ENCODE measurements around the gene PARD3.

PARD3 gene

GRCh38 chr10:34413214-34413613, 401.9 kb downstream of the PARD3 start:
- no peaks in the 10 kb centered on the region for H3K36me3 ChIP-seq (ENCODE audit: insufficient read depth, low read length)
- no peaks in the 10 kb centered on the region for H3K9me3 ChIP-seq (ENCODE audit: insufficient read depth, low read depth, low read length)
- TF ChIP-seq EZH2phosphoT487 (IDR thresholded peaks at IDR 0.05; ENCODE audit: borderline replicate concordance) (no peak), CTCF (conservative IDR thresholded peaks at IDR 0.05; ENCODE audit: low read length) (no peak)
- H3K4me3 ChIP-seq (ENCODE audit: low read length, poor library complexity, severe bottlenecking): no peak overlapping the region
- no peak overlapping the region for H2AFZ ChIP-seq (ENCODE audit: low read length)
- no peaks in the 10 kb centered on the region for H3K79me2 ChIP-seq (ENCODE audit: insufficient read depth, low read length)
- no peaks in the 10 kb centered on the region for H3K27me3 ChIP-seq (ENCODE audit: insufficient read depth, low read length, poor library complexity, severe bottlenecking)
- H3K4me1 ChIP-seq (ENCODE audit: insufficient read depth, low read length, poor library complexity, severe bottlenecking): no peaks in the 10 kb centered on the region
- no peaks in the 10 kb centered on the region for H3F3A ChIP-seq (ENCODE audit: low read depth)
- no peaks in the 10 kb centered on the region for H4K20me1 ChIP-seq (ENCODE audit: insufficient read depth, low read length, poor library complexity, severe bottlenecking)
- no peak overlapping the region for H3K4me2 ChIP-seq (ENCODE audit: low read depth, low read length, poor library complexity, severe bottlenecking)
- no peak overlapping the region for H3K9ac ChIP-seq (ENCODE audit: low read depth, low read length, poor library complexity, severe bottlenecking)
- no peaks in the 10 kb centered on the region for H3K9me2 ChIP-seq (replicated peaks; ENCODE audit: low read depth, low read length)

- peaks cover 14% of the 10 kb centered on the region for H3K4me1 ChIP-seq (ENCODE audit: insufficient read depth, low read length, poor library complexity, severe bottlenecking)
- H3K27me3 ChIP-seq (ENCODE audit: insufficient read depth, low read length, poor library complexity, severe bottlenecking): no peaks in the 10 kb centered on the region
- H4K20me1 ChIP-seq (ENCODE audit: insufficient read depth, low read length, poor library complexity, severe bottlenecking): no peaks in the 10 kb centered on the region
- H3K4me3 ChIP-seq (ENCODE audit: low read length, poor library complexity, severe bottlenecking): no peak overlapping the region
- H3F3A ChIP-seq (ENCODE audit: low read depth): no peaks in the 10 kb centered on the region
- no peak overlapping the region for H3K9ac ChIP-seq (ENCODE audit: low read depth, low read length, poor library complexity, severe bottlenecking)
- H2AFZ ChIP-seq (ENCODE audit: low read length): no peak overlapping the region
- H3K9me3 ChIP-seq (ENCODE audit: insufficient read depth, low read depth, low read length): no peaks in the 10 kb centered on the region
- no peaks in the 10 kb centered on the region for H3K79me2 ChIP-seq (ENCODE audit: insufficient read depth, low read length)
- no peaks in the 10 kb centered on the region for H3K9me2 ChIP-seq (replicated peaks; ENCODE audit: low read depth, low read length)
- no peaks in the 10 kb centered on the region for H3K36me3 ChIP-seq (ENCODE audit: insufficient read depth, low read length)
- H3K4me2 ChIP-seq (ENCODE audit: low read depth, low read length, poor library complexity, severe bottlenecking): no peak overlapping the region
- TF ChIP-seq CTCF (conservative IDR thresholded peaks at IDR 0.05; ENCODE audit: low read length): no peak
- no peak for TF ChIP-seq EZH2phosphoT487 (IDR thresholded peaks at IDR 0.05; ENCODE audit: borderline replicate concordance)
Observed at GRCh38 chr10:34408956-34409355, 406.1 kb downstream of the PARD3 start.

DNA sequence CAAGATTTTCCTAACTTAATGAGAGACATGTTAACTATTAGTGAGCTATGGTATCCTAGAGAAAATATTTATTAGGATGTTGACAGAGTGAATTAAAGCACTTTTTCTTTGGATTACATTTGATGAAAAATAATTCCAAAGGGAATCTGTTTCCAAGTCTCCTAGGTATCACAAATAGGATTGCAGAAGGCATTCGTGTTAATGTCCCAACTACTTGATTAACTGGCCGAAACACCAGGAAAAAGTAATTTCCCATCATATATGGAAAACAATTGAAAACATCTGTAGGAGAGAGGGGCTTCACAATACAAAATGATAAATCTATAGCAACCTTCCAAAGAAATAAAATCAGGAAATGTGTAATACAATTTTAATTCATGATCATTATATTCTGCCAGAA, 406.7 kb downstream of the PARD3 start:
- no peaks in the 10 kb centered on the region for H4K20me1 ChIP-seq (ENCODE audit: insufficient read depth, low read length, poor library complexity, severe bottlenecking)
- TF ChIP-seq EZH2phosphoT487 (IDR thresholded peaks at IDR 0.05; ENCODE audit: borderline replicate concordance) (no peak), CTCF (conservative IDR thresholded peaks at IDR 0.05; ENCODE audit: low read length) (no peak)

More for the DNA sequence above, 406.7 kb downstream of the PARD3 start:
- Histone ChIP-seq H3K36me3 (ENCODE audit: insufficient read depth, low read length) (no peaks in the 10 kb centered on the region), H3K9me2 (replicated peaks; ENCODE audit: low read depth, low read length) (no peaks in the 10 kb centered on the region), H3K4me2 (ENCODE audit: low read depth, low read length, poor library complexity, severe bottlenecking) (no peak overlapping the region), H3K79me2 (ENCODE audit: insufficient read depth, low read length) (no peaks in the 10 kb centered on the region), H3K4me1 (ENCODE audit: insufficient read depth, low read length, poor library complexity, severe bottlenecking) (peaks cover 14% of the 10 kb centered on the region), H3K9me3 (ENCODE audit: insufficient read depth, low read depth, low read length) (no peaks in the 10 kb centered on the region), H3K9ac (ENCODE audit: low read depth, low read length, poor library complexity, severe bottlenecking) (no peak overlapping the region), H3K4me3 (ENCODE audit: low read length, poor library complexity, severe bottlenecking) (no peak overlapping the region), H3K27me3 (ENCODE audit: insufficient read depth, low read length, poor library complexity, severe bottlenecking) (no peaks in the 10 kb centered on the region), H3F3A (ENCODE audit: low read depth) (no peaks in the 10 kb centered on the region), H2AFZ (ENCODE audit: low read length) (no peak overlapping the region)

Data from Loucy (cell line).